IgD-negative memory B cell (primary cell): Measurements from ENCODE around the gene KIRREL3. TPM values are rescaled to one million over a fixed set of nuclear protein-coding genes. Genes with fewer than 3 reads are reported as not detected.

Experiments used
- H3K27ac Mint-ChIP-seq, 3 donors: one replicate each; pipeline ENCODE4 v1.8.0; 2020 to 2022; ENCODE audit warnings: mild to moderate bottlenecking in 3 of 3, mixed read lengths in 3 of 3, moderate library complexity in 1 of 3
- H3K27me3 Mint-ChIP-seq: one replicate; pipeline ENCODE4 v1.8.0; 2021; ENCODE audit warnings: mixed read lengths
- H3K36me3 Mint-ChIP-seq: one replicate; pipeline ENCODE4 v1.8.0; 2020; ENCODE audit warnings: mild to moderate bottlenecking, mixed read lengths
- H3K4me1 Mint-ChIP-seq, 3 donors: one replicate each; pipeline ENCODE4 v1.8.0; 2020 to 2022; ENCODE audit warnings: mixed read lengths in 3 of 3, mild to moderate bottlenecking in 1 of 3
- H3K4me3 Mint-ChIP-seq, 4 donors: one replicate each; pipeline ENCODE4 v1.8.0; 2020 to 2022; ENCODE audit warnings: mild to moderate bottlenecking in 4 of 4, mixed read lengths in 4 of 4, moderate library complexity in 3 of 4
- H3K9me3 Mint-ChIP-seq, 3 donors: one replicate each; pipeline ENCODE4 v1.8.0; 2020 to 2021; ENCODE audit warnings: mixed read lengths in 3 of 3, mild to moderate bottlenecking in 1 of 3
- polyA plus RNA-seq: library from polyadenylated mRNA; unstranded; fragments of 300-500 nt; fragmentation: Illumina TruSeq; gene quantifications from one replicate; pipeline ENCODE4 v1.2.3, GENCODE V29; 2021

Gene KIRREL3
- polyA plus RNA-seq, 1 donor from 2014 or later, result not detected

DNA sequence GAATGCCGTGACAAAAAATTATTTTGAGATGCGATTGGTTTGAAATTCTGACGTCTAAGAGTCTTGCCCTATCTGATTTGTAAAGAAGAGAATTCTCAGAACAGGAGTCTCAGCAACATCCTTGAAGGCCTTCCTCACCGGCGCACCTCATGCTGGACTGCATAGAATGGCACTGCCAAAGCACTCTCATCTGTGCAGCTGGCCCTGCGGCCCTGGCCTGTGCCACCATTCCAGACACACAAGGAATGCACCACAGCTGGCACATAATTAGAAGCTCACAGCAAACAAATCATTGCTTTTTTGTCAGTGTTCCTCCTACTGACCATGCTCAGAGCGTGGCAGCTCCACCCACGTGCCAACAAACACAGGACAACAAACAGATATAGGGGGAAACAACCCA lies 166.0 kb downstream of the KIRREL3 start:
- Mint-ChIP-seq H3K4me1 (no peaks in the 10 kb centered on the region), H3K4me3 (no peak overlapping the region), H3K27me3 (no peaks in the 10 kb centered on the region), H3K27ac (no peak overlapping the region), H3K9me3 (peaks cover 0 to 5% (median 0%) of the 10 kb centered on the region in 3 donors), H3K36me3 (no peaks in the 10 kb centered on the region)

DNA sequence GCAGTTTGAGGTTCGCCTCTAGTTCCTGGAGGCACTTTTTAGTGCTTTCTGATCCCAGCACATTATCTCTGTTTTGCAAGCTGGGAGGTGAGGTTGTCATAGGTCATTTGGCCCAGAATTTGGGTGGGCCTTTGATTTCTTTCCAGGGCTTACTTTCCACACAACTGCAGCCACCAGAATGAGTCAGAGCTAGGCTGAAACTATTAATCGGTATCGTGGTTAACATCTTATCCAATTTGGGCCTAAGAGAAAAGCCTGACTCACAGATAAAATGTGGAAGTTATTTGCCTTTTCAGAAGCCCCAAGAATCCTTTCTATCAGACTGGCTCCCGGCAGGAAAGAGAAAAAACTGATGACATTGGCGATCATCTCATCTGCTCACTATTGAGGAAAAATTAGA lies 166.4 kb downstream of the KIRREL3 start:
- Mint-ChIP-seq H3K4me3 (no peak overlapping the region), H3K27me3 (no peaks in the 10 kb centered on the region), H3K27ac (no peak overlapping the region), H3K4me1 (no peaks in the 10 kb centered on the region), H3K9me3 (peaks cover 0 to 5% (median 0%) of the 10 kb centered on the region in 3 donors), H3K36me3 (no peaks in the 10 kb centered on the region)

- H3K4me3 Mint-ChIP-seq, result no peak overlapping the region
- H3K27me3 Mint-ChIP-seq, result no peaks in the 10 kb centered on the region
- H3K9me3 Mint-ChIP-seq, result peaks cover 0 to 5% (median 0%) of the 10 kb centered on the region in 3 donors
- H3K27ac Mint-ChIP-seq, result no peak overlapping the region
- H3K4me1 Mint-ChIP-seq, result no peaks in the 10 kb centered on the region
- no peaks in the 10 kb centered on the region for H3K36me3 Mint-ChIP-seq
Observed at GRCh38 chr11:126833065-126833464, 167.5 kb downstream of the KIRREL3 start.

DNA sequence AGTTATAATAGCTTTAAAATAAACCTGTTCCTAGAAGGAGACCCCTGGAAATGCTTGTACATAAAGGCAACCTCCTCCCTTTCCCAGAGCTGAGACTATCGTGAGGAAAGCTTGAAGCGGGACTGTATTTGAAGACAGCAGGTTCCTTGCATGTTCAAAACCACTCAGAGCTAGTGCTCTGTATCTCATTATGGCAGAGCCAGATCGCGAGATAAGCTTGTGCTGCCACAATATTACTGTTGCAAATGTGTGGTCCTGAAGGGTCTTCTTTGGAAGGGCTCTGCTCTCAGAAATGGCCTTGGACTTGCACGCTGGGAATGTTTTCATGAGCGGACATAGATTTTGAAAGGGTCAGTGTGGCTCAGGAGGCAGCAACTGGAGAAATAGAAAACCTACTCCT lies 168.2 kb downstream of the KIRREL3 start:
- Mint-ChIP-seq H3K9me3 (peaks cover 0 to 5% (median 0%) of the 10 kb centered on the region in 3 donors), H3K36me3 (no peaks in the 10 kb centered on the region), H3K4me3 (no peak overlapping the region), H3K27me3 (no peaks in the 10 kb centered on the region), H3K4me1 (no peaks in the 10 kb centered on the region), H3K27ac (no peak overlapping the region)

GRCh38 chr11:126830216-126830806 lies 170.3 kb downstream of the KIRREL3 start:
- no peak overlapping the region for H3K27ac Mint-ChIP-seq
- no peak overlapping the region for H3K4me3 Mint-ChIP-seq
- H3K36me3 Mint-ChIP-seq, result no peaks in the 10 kb centered on the region
- H3K4me1 Mint-ChIP-seq, result no peaks in the 10 kb centered on the region
- no peaks in the 10 kb centered on the region for H3K27me3 Mint-ChIP-seq
- H3K9me3 Mint-ChIP-seq, result peaks cover 0 to 3% (median 0%) of the 10 kb centered on the region in 3 donors

- no peak overlapping the region for H3K27ac Mint-ChIP-seq
- no peaks in the 10 kb centered on the region for H3K36me3 Mint-ChIP-seq
- no peaks in the 10 kb centered on the region for H3K9me3 Mint-ChIP-seq
- H3K4me3 Mint-ChIP-seq, result peak overlapping the region in 1 of 4 donors; percentile 0
- H3K4me1 Mint-ChIP-seq, result no peaks in the 10 kb centered on the region
- no peaks in the 10 kb centered on the region for H3K27me3 Mint-ChIP-seq
Observed at GRCh38 chr11:126829716-126830115, 170.9 kb downstream of the KIRREL3 start.

GRCh38 chr11:126824035-126824607 lies 176.4 kb downstream of the KIRREL3 start:
- peaks cover 0 to 2% (median 0%) of the 10 kb centered on the region in 3 donors for H3K9me3 Mint-ChIP-seq
- no peaks in the 10 kb centered on the region for H3K4me1 Mint-ChIP-seq
- H3K36me3 Mint-ChIP-seq, result no peaks in the 10 kb centered on the region
- no peak overlapping the region for H3K4me3 Mint-ChIP-seq
- H3K27me3 Mint-ChIP-seq, result no peaks in the 10 kb centered on the region
- no peak overlapping the region for H3K27ac Mint-ChIP-seq

DNA sequence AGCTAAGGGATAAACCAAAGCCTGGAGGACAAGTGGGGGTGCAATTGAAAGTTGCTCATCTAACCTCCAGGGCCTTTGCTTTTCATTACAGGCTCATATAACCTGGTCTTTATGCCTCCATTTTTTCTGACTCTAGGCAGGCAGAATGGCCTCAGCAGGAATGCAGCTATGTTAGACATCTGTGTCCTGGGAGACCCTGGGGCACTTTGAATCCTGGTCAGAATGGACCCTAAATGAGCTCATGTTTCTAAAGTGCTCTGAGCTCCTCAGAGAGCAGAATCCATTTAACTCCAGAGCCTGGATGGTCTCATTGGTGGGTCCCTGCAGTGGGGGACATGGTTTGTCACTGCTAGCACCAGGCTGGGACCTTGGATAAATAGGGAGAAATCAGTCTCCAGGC lies 177.3 kb downstream of the KIRREL3 start:
- Mint-ChIP-seq H3K9me3 (peaks cover 0 to 2% (median 0%) of the 10 kb centered on the region in 3 donors), H3K36me3 (no peaks in the 10 kb centered on the region), H3K4me1 (no peaks in the 10 kb centered on the region), H3K27ac (no peak overlapping the region), H3K27me3 (no peaks in the 10 kb centered on the region), H3K4me3 (no peak overlapping the region)

GRCh38 chr11:126821827-126822226 lies 178.7 kb downstream of the KIRREL3 start:
- no peak overlapping the region for H3K27ac Mint-ChIP-seq
- peaks cover 0 to 2% (median 0%) of the 10 kb centered on the region in 3 donors for H3K9me3 Mint-ChIP-seq
- H3K4me3 Mint-ChIP-seq, result no peak overlapping the region
- no peaks in the 10 kb centered on the region for H3K36me3 Mint-ChIP-seq
- no peaks in the 10 kb centered on the region for H3K4me1 Mint-ChIP-seq
- H3K27me3 Mint-ChIP-seq, result peaks cover under 1% of the 10 kb centered on the region

- peaks cover 7% of the 10 kb centered on the region for H3K27me3 Mint-ChIP-seq
- no peaks in the 10 kb centered on the region for H3K36me3 Mint-ChIP-seq
- no peaks in the 10 kb centered on the region for H3K4me1 Mint-ChIP-seq
- peaks cover 0 to 2% (median 2%) of the 10 kb centered on the region in 3 donors for H3K9me3 Mint-ChIP-seq
- no peak overlapping the region for H3K4me3 Mint-ChIP-seq
- H3K27ac Mint-ChIP-seq, result no peak overlapping the region
Observed at GRCh38 chr11:126819194-126819593, 181.4 kb downstream of the KIRREL3 start.

- no peak overlapping the region for H3K4me3 Mint-ChIP-seq
- H3K36me3 Mint-ChIP-seq, result no peaks in the 10 kb centered on the region
- H3K9me3 Mint-ChIP-seq, result peaks cover 0 to 2% (median 2%) of the 10 kb centered on the region in 3 donors
- H3K27me3 Mint-ChIP-seq, result peaks cover 7% of the 10 kb centered on the region
- H3K27ac Mint-ChIP-seq, result no peak overlapping the region
- no peaks in the 10 kb centered on the region for H3K4me1 Mint-ChIP-seq
Observed at GRCh38 chr11:126817523-126818450, 182.8 kb downstream of the KIRREL3 start.

GRCh38 chr11:126817096-126817495 lies 183.5 kb downstream of the KIRREL3 start:
- Mint-ChIP-seq H3K4me1 (no peaks in the 10 kb centered on the region), H3K9me3 (peaks cover 0 to 2% (median 2%) of the 10 kb centered on the region in 3 donors), H3K27me3 (peaks cover 7% of the 10 kb centered on the region), H3K4me3 (no peak overlapping the region), H3K27ac (no peak overlapping the region), H3K36me3 (no peaks in the 10 kb centered on the region)

- Mint-ChIP-seq H3K27ac (no peak overlapping the region), H3K4me1 (no peaks in the 10 kb centered on the region), H3K4me3 (no peak overlapping the region), H3K27me3 (peaks cover 7% of the 10 kb centered on the region), H3K36me3 (no peaks in the 10 kb centered on the region), H3K9me3 (peaks cover 0 to 2% (median 2%) of the 10 kb centered on the region in 3 donors)
Observed at GRCh38 chr11:126816645-126817044, 183.9 kb downstream of the KIRREL3 start.

- H3K4me3 Mint-ChIP-seq, result no peak overlapping the region
- no peaks in the 10 kb centered on the region for H3K4me1 Mint-ChIP-seq
- H3K36me3 Mint-ChIP-seq, result no peaks in the 10 kb centered on the region
- H3K27ac Mint-ChIP-seq, result no peak overlapping the region
- H3K27me3 Mint-ChIP-seq, result peaks cover 7% of the 10 kb centered on the region
- H3K9me3 Mint-ChIP-seq, result peaks cover 0 to 2% (median 0%) of the 10 kb centered on the region in 3 donors
Observed at GRCh38 chr11:126815111-126815510, 185.5 kb downstream of the KIRREL3 start.

GRCh38 chr11:126810776-126811175 lies 189.8 kb downstream of the KIRREL3 start:
- Mint-ChIP-seq H3K4me3 (no peak overlapping the region), H3K36me3 (no peaks in the 10 kb centered on the region)

More at GRCh38 chr11:126810776-126811175, 189.8 kb downstream of the KIRREL3 start:
- no peaks in the 10 kb centered on the region for H3K4me1 Mint-ChIP-seq
- H3K27ac Mint-ChIP-seq, result no peak overlapping the region
- peaks cover 3% of the 10 kb centered on the region for H3K27me3 Mint-ChIP-seq
- peaks cover 0 to 2% (median 0%) of the 10 kb centered on the region in 3 donors for H3K9me3 Mint-ChIP-seq
